Measurements from ENCODE around the gene MOSMO.

Gene MOSMO

DNA sequence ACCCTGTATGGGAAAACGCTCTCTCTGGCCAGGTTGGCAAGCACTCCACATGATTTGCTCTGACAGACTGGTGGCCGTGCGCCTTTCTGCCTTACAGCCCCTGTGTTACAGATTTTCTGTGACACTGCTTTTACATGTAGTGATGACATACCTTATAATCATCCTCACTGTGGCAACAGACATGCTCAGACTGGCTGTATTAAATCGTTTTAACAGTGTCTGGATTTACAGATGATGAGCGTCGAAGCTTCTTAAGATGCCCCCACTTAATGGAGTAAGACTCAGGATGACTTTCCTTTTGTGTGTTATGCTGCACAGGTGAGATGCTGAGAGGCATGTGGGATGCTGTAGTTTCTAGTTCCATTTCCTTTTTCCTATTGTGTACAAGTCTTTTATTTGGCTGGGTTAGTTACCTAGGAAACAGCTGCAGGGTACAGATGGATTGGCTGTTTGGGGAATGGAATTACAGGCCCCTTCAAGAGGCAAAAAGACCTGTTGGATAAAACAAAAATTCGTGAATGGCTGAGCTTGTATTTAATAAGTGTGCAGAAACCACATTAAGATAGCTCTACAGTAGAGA, 63.5 kb downstream of the MOSMO start:
- ATAC-seq (ENCODE audit: low read depth), result peak; percentile 67
- Histone ChIP-seq H3K4me1 (ENCODE audit: insufficient read depth, poor library complexity, severe bottlenecking) (peaks cover 61% of the 10 kb centered on the region), H3K36me3 (ENCODE audit: low read depth) (peaks cover 22% of the 10 kb centered on the region), H3K27me3 (ENCODE audit: insufficient read depth, poor library complexity, severe bottlenecking) (no peaks in the 10 kb centered on the region), H3K27ac (ENCODE audit: poor library complexity, severe bottlenecking) (peak overlapping the region; percentile 71), H3K4me3 (ENCODE audit: severe bottlenecking) (no peak overlapping the region), H3K9me3 (ENCODE audit: severe bottlenecking) (peaks cover 6% of the 10 kb centered on the region)
- DNase-seq (ENCODE audit: low spot score), result no peak
- TF ChIP-seq, protein P1, sequence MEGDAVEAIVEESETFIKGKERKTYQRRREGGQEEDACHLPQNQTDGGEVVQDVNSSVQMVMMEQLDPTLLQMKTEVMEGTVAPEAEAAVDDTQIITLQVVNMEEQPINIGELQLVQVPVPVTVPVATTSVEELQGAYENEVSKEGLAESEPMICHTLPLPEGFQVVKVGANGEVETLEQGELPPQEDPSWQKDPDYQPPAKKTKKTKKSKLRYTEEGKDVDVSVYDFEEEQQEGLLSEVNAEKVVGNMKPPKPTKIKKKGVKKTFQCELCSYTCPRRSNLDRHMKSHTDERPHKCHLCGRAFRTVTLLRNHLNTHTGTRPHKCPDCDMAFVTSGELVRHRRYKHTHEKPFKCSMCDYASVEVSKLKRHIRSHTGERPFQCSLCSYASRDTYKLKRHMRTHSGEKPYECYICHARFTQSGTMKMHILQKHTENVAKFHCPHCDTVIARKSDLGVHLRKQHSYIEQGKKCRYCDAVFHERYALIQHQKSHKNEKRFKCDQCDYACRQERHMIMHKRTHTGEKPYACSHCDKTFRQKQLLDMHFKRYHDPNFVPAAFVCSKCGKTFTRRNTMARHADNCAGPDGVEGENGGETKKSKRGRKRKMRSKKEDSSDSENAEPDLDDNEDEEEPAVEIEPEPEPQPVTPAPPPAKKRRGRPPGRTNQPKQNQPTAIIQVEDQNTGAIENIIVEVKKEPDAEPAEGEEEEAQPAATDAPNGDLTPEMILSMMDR (IDR thresholded peaks at IDR 0.05; ENCODE audit: poor library complexity, severe bottlenecking), result no peak

DNA sequence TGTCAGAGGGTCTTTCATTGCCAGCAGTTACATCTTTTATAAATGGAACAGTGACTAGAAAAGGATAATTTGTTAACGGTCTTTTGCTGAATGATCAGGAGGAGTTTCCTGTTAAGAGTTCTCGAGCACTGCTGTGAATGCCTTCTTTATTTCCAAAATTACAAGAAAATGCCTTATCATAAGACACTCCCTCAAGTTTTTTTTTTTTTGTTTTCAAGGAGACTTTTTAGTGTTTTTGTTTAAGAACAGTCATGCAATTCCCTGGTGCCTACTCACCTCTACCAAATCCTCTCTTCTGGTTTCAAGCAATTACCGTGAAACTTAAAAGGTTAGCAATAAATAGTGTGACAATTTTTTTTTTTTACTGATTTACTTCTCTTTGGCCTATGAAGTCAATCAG, 65.4 kb downstream of the MOSMO start:
- Histone ChIP-seq H3K9me3 (ENCODE audit: severe bottlenecking) (peaks cover 1% of the 10 kb centered on the region), H3K36me3 (ENCODE audit: low read depth) (peaks cover 29% of the 10 kb centered on the region), H3K27me3 (ENCODE audit: insufficient read depth, poor library complexity, severe bottlenecking) (no peaks in the 10 kb centered on the region), H3K4me1 (ENCODE audit: insufficient read depth, poor library complexity, severe bottlenecking) (peaks cover 61% of the 10 kb centered on the region), H3K4me3 (ENCODE audit: severe bottlenecking) (no peak overlapping the region), H3K27ac (ENCODE audit: poor library complexity, severe bottlenecking) (peak overlapping the region; percentile 71)
- ATAC-seq (ENCODE audit: low read depth) (no peak), DNase-seq (ENCODE audit: low spot score) (no peak)
- TF ChIP-seq, protein P1 (IDR thresholded peaks at IDR 0.05; ENCODE audit: poor library complexity, severe bottlenecking), result no peak

DNA sequence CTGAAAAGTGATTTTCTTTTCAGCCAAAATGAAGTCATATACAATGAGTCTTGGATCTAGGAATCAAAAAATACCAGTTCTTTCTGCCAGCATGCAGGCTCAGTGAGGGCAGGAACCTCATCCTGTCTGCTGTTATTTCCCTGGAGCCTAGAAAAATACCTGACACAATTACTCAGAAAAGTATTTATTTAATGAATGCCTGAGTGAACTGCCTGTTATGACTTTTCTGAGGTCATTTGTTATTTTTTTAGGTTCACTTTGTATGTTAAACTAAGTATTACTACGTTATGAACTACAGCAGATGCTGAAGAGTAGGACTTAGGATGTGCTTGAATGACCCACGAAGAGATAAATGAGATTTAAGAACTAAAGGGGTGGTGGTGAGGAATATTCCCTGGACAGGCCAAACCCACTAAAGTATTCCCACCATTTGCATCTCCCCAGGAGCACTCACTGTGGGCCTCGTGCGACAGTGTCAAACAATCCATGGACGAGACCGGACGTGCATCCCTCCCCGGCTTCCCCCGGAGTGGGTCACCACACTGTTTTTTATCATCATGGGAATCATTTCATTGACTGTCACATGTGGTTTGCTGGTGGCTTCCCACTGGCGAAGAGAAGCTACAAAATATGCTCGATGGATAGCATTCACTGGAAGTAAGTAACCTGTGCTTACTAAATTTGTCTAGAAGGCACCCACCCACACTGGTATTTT, 67.3 kb downstream of the MOSMO start:
- peak overlapping the region; percentile 71 for H3K27ac ChIP-seq (ENCODE audit: poor library complexity, severe bottlenecking)
- TF ChIP-seq, protein P1 (IDR thresholded peaks at IDR 0.05; ENCODE audit: poor library complexity, severe bottlenecking), result no peak
- H3K9me3 ChIP-seq (ENCODE audit: severe bottlenecking), result peaks cover 1% of the 10 kb centered on the region
- H3K27me3 ChIP-seq (ENCODE audit: insufficient read depth, poor library complexity, severe bottlenecking), result no peaks in the 10 kb centered on the region
- peaks cover 47% of the 10 kb centered on the region for H3K36me3 ChIP-seq (ENCODE audit: low read depth)
- ATAC-seq (ENCODE audit: low read depth) (peak; percentile 40; the same call in 1 of the 3 replicates), DNase-seq (ENCODE audit: low spot score) (no peak)
- H3K4me1 ChIP-seq (ENCODE audit: insufficient read depth, poor library complexity, severe bottlenecking), result peaks cover 47% of the 10 kb centered on the region
- H3K4me3 ChIP-seq (ENCODE audit: severe bottlenecking), result no peak overlapping the region

DNA sequence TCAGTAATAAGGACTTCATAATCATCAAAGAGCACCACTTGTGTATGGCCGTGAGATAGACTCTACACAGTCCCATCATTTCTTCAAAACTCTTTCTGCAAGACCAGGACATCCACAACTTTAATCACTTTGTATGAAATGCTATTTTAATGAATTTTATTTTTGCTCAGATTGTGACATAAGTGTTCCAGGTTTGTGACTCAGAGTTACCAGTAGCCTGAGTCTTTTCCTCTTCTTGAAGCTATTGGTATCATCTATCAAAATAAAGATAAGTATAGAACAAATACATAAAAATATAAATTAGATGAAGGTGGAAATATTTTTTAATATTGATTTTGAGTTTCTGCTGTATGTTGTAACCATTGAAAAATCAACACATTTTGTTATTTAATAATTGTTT, 67.9 kb downstream of the MOSMO start:
- DNase-seq (ENCODE audit: low spot score) (no peak), ATAC-seq (ENCODE audit: low read depth) (no peak)
- Histone ChIP-seq H3K27me3 (ENCODE audit: insufficient read depth, poor library complexity, severe bottlenecking) (no peaks in the 10 kb centered on the region), H3K4me1 (ENCODE audit: insufficient read depth, poor library complexity, severe bottlenecking) (peaks cover 43% of the 10 kb centered on the region), H3K27ac (ENCODE audit: poor library complexity, severe bottlenecking) (peak overlapping the region; percentile 71), H3K4me3 (ENCODE audit: severe bottlenecking) (no peak overlapping the region), H3K9me3 (ENCODE audit: severe bottlenecking) (peaks cover 1% of the 10 kb centered on the region), H3K36me3 (ENCODE audit: low read depth) (peaks cover 52% of the 10 kb centered on the region)
- TF ChIP-seq, protein P1 (IDR thresholded peaks at IDR 0.05; ENCODE audit: poor library complexity, severe bottlenecking), result no peak

Measured in RWPE2 (cell line).